ENCODE measurements around the gene SNX33. TPM values are rescaled to one million over a fixed set of nuclear protein-coding genes. Genes with fewer than 3 reads are reported as not detected.
"Not testable (repeated sequence)": the region's sequence is repeated elsewhere in the genome, so short reads cannot be mapped to it uniquely, and the experiment has no call there.

SNX33 gene
- total RNA-seq, result 34.2 TPM

GRCh38 chr15:75647370-75648155 lies at the start of gene SNX33:
TSS of gene SNX33 (plus strand) at chr15:75647912. CDS start at chr15:75649103, 1,191 bp downstream.
- DNase-seq (ENCODE audit: low spot score), result peak; percentile 86

- DNase-seq (ENCODE audit: low spot score), result no peak
These were observed 49.4 kb upstream of the SNX33 start for GRCh38 chr15:75598361-75598760.

- no peak for DNase-seq (ENCODE audit: low spot score)
These were observed 48.3 kb upstream of the SNX33 start for GRCh38 chr15:75599401-75599800.

- DNase-seq (ENCODE audit: low spot score), result no peak
These were observed 41.7 kb upstream of the SNX33 start for GRCh38 chr15:75606026-75606425.

GRCh38 chr15:75606711-75607699 lies 40.7 kb upstream of the SNX33 start:
- no peak for DNase-seq (ENCODE audit: low spot score)

GRCh38 chr15:75616766-75617165 lies 30.9 kb upstream of the SNX33 start:
- DNase-seq (ENCODE audit: low spot score), result no peak

GRCh38 chr15:75620058-75620820 lies 27.5 kb upstream of the SNX33 start:
- no peak for DNase-seq (ENCODE audit: low spot score)

GRCh38 chr15:75620841-75621391 lies 26.8 kb upstream of the SNX33 start:
- peak; percentile 73 for DNase-seq (ENCODE audit: low spot score)

- no peak for DNase-seq (ENCODE audit: low spot score)
These were observed 25.2 kb upstream of the SNX33 start for GRCh38 chr15:75622505-75622904.

- DNase-seq (ENCODE audit: low spot score), result peak; percentile 95
These were observed 22.0 kb upstream of the SNX33 start, which contains the start of gene SNUPN for GRCh38 chr15:75625542-75626347. TSS of gene SNUPN (minus strand) at chr15:75625725. CDS start at chr15:75621051, 4,674 bp downstream.

GRCh38 chr15:75631935-75632334 lies 15.8 kb upstream of the SNX33 start:
- DNase-seq (ENCODE audit: low spot score), result no peak

GRCh38 chr15:75633922-75634321 lies 13.8 kb upstream of the SNX33 start:
- DNase-seq (ENCODE audit: low spot score), result not testable (repeated sequence)

- DNase-seq (ENCODE audit: low spot score), result no peak
These were observed 11.7 kb upstream of the SNX33 start for GRCh38 chr15:75636026-75636425.

- no peak for DNase-seq (ENCODE audit: low spot score)
These were observed 10.3 kb upstream of the SNX33 start for GRCh38 chr15:75637245-75638009.

- DNase-seq (ENCODE audit: low spot score), result no peak
These were observed 8.5 kb upstream of the SNX33 start for GRCh38 chr15:75639191-75639708.

GRCh38 chr15:75639709-75640482 lies 7.8 kb upstream of the SNX33 start, which contains the start of gene IMP3:
TSS of gene IMP3 (minus strand) at chr15:75640224. CDS start at chr15:75640168, 56 bp downstream.
- peak; percentile 97 for DNase-seq (ENCODE audit: low spot score)

- DNase-seq (ENCODE audit: low spot score), result no peak
These were observed 7.1 kb upstream of the SNX33 start for GRCh38 chr15:75640483-75641178.

GRCh38 chr15:75641179-75641503 lies 6.6 kb upstream of the SNX33 start:
- DNase-seq (ENCODE audit: low spot score), result no peak

Measured in ureter (tissue), 1 donor.